Epithelial cell of proximal tubule (primary cell): ENCODE data around the gene CACNA1E. TPM values are rescaled to one million over a fixed set of nuclear protein-coding genes. Genes with fewer than 3 reads are reported as not detected.

Experiments used
- DNase-seq: peaks from one replicate; pipeline ENCODE4 v3.0.0-alpha.2; 2011; ENCODE audit warnings: low read depth
- H3K4me3 ChIP-seq: 2 replicates; pipeline ENCODE4 v1.5.1; 2011; ENCODE audit warnings: low read depth, mild to moderate bottlenecking, low read length
- CTCF ChIP-seq: conservative IDR thresholded peaks from 2 replicates; pipeline ENCODE4 v1.5.1; 2012; ENCODE audit warnings: low read depth, mild to moderate bottlenecking, low read length
- total RNA-seq: library from RNA; depleted of rRNA; stranded (reverse); fragments of >200 nt; gene quantifications from 2 replicates; pipeline ENCODE4 v1.2.3, GENCODE V29; 2015

The CACNA1E gene
- total RNA-seq, 1 donor from 2014 or later: 0.06 TPM

- H3K4me3 ChIP-seq: no peak overlapping the region
- TF ChIP-seq CTCF: no peak
- DNase-seq: no peak
These were observed 105.3 kb downstream of the CACNA1E start for GRCh38 chr1:181588631-181589030.

- no peak for DNase-seq
- no peak for TF ChIP-seq CTCF
- no peak overlapping the region for H3K4me3 ChIP-seq
These were observed 109.0 kb downstream of the CACNA1E start for GRCh38 chr1:181592255-181592859.

- TF ChIP-seq CTCF: no peak
- DNase-seq: no peak
- H3K4me3 ChIP-seq: no peak overlapping the region
These were observed 109.7 kb downstream of the CACNA1E start for GRCh38 chr1:181593042-181593441.

- no peak overlapping the region for H3K4me3 ChIP-seq
- DNase-seq: no peak
- no peak for TF ChIP-seq CTCF
These were observed 111.2 kb downstream of the CACNA1E start for GRCh38 chr1:181594553-181594952.

- no peak for DNase-seq
- no peak overlapping the region for H3K4me3 ChIP-seq
- no peak for TF ChIP-seq CTCF
These were observed 111.9 kb downstream of the CACNA1E start for GRCh38 chr1:181595234-181595633.

GRCh38 chr1:181601186-181601950, 118.1 kb downstream of the CACNA1E start:
- no peak for DNase-seq
- no peak overlapping the region for H3K4me3 ChIP-seq
- TF ChIP-seq CTCF: no peak
